HCT116 (cell line): Measurements from ENCODE around the gene FAM163B. TPM values are rescaled to one million over a fixed set of nuclear protein-coding genes. Genes with fewer than 3 reads are reported as not detected.

ENCODE experiments used
- ATAC-seq: fragments of 200-7000 bp; cut with Tn5 transposase; 2 replicates; pipeline ENCODE4 v1.9.1; 2020; ENCODE audit warnings: mild to moderate bottlenecking, moderate library complexity
- BruUV-seq: library from RNA; stranded (reverse); fragments of 400-500 nt; replicated peaks from 2 replicates; lab custom pipeline; 2021; lab: Mats Ljungman, UMichigan
- CTCF ChIA-PET: fragments of 300-600 bp; sonication (Branson Sonifier 250); formaldehyde crosslinking; loops from one replicate; lab custom pipeline; 2021; ENCODE audit warnings: antibody characterized with exemption; lab: Charles Lee
- POLR2A ChIA-PET: fragments of 300-600, 350-600 bp; sonication (Branson Sonifier 250); formaldehyde crosslinking; loops from one replicate; lab custom pipeline; 2021; ENCODE audit warnings: antibody characterized with exemption; lab: Charles Lee
- RAD21 ChIA-PET, 2 experiments: fragments of 300-600 bp; sonication (Branson Sonifier 250); formaldehyde crosslinking; loops; one replicate each; lab custom pipeline; 2023; ENCODE audit warnings: low total read pairs in 2 of 2; ENCODE audit not compliant: uncharacterized antibody in 2 of 2, unreplicated experiment in 2 of 2, low non-redundant PET in 1 of 2; lab: Charles Lee
- DNase-seq: peaks from one replicate; pipeline ENCODE4 v3.0.0-alpha.2; 2010; ENCODE audit warnings: low read depth, low spot score
- H2AFZ ChIP-seq: fragments of 200-600 bp; shearing (Covaris generic), sonication (generic); 2 replicates; pipeline ENCODE4 v1.6.1; 2017; ENCODE audit warnings: low read depth, mixed run types, mixed read lengths, antibody characterized with exemption, low read length; ENCODE audit not compliant: poor library complexity, severe bottlenecking
- H3K27ac ChIP-seq: 2 replicates; pipeline ENCODE4 v1.5.1; 2012; ENCODE audit warnings: low read depth, low read length
- H3K27me3 ChIP-seq: fragments of 200-600 bp; sonication (generic); 2 replicates; pipeline ENCODE4 v1.6.1; 2016; ENCODE audit warnings: mixed run types, low read length, mixed read lengths; ENCODE audit not compliant: insufficient read depth
- H3K36me3 ChIP-seq, 2 experiments: fragments of 200-500 bp in 1 of 2; fragments of 200-600 bp in 1 of 2; sonication (Bioruptor generic) in 1 of 2; sonication (generic) in 1 of 2; 2 replicates each; pipeline versions ENCODE4 v1.5.1 to v1.6.1; 2014 to 2016; ENCODE audit warnings: low read length in 2 of 2, inconsistent platforms in 1 of 2, mixed read lengths in 1 of 2, mixed run types in 1 of 2; ENCODE audit not compliant: insufficient read depth in 2 of 2, control insufficient read depth in 1 of 2
- H3K4me1 ChIP-seq, 2 experiments: fragments of 200-600 bp in 1 of 2; sonication (generic) in 1 of 2; 2 replicates each; pipeline versions ENCODE4 v1.5.1 to v1.6.1; 2012 to 2017; ENCODE audit warnings: low read length in 2 of 2, inconsistent platforms in 1 of 2, mild to moderate bottlenecking in 1 of 2, mixed read lengths in 1 of 2, mixed run types in 1 of 2, moderate library complexity in 1 of 2; ENCODE audit not compliant: insufficient read depth in 2 of 2, control insufficient read depth in 1 of 2
- H3K4me2 ChIP-seq: fragments of 200-600 bp; sonication (generic); 2 replicates; pipeline ENCODE4 v1.6.1; 2017; ENCODE audit warnings: mixed run types, low read length, mixed read lengths
- H3K4me3 ChIP-seq, 2 experiments: fragments of 200-600 bp in 1 of 2; sonication (generic) in 1 of 2; replicated peaks in 1 of 2; 2 replicates each; pipeline ENCODE4 v1.5.1; 2011 to 2016; ENCODE audit warnings: low read length in 2 of 2, control low read depth in 1 of 2, low read depth in 1 of 2, mild to moderate bottlenecking in 1 of 2, mixed read lengths in 1 of 2, mixed run types in 1 of 2
- H3K79me2 ChIP-seq: fragments of 200-600 bp; sonication (generic); 2 replicates; pipeline ENCODE4 v1.6.1; 2017; ENCODE audit warnings: mild to moderate bottlenecking, mixed run types, low read length, moderate library complexity, mixed read lengths; ENCODE audit not compliant: insufficient read depth
- H3K9ac ChIP-seq: fragments of 200-600 bp; sonication (generic); 2 replicates; pipeline ENCODE4 v1.6.1; 2016; ENCODE audit warnings: low read length, mixed read lengths
- H3K9me2 ChIP-seq: fragments of 200-600 bp; sonication (generic), shearing (Covaris generic); 2 replicates; pipeline ENCODE4 v1.6.1; 2017; ENCODE audit warnings: mixed run types, mild to moderate bottlenecking, moderate library complexity; ENCODE audit not compliant: insufficient read depth
- H3K9me3 ChIP-seq, 2 experiments: fragments of 200-500 bp in 1 of 2; fragments of 200-600 bp in 1 of 2; sonication (Bioruptor generic) in 1 of 2; sonication (generic) in 1 of 2; 2 replicates each; pipeline ENCODE4 v1.6.1; 2014 to 2017; ENCODE audit warnings: low read length in 2 of 2, mixed read lengths in 2 of 2, inconsistent platforms in 1 of 2, low read depth in 1 of 2, mild to moderate bottlenecking in 1 of 2, mixed run types in 1 of 2, moderate library complexity in 1 of 2; ENCODE audit not compliant: control insufficient read depth in 1 of 2, insufficient read depth in 1 of 2
- H4K20me1 ChIP-seq: fragments of 200-600 bp; sonication (generic), shearing (Covaris generic); 2 replicates; pipeline ENCODE4 v1.6.1; 2017; ENCODE audit warnings: mixed run types, mild to moderate bottlenecking, moderate library complexity; ENCODE audit not compliant: insufficient read depth
- POLR2A ChIP-seq: IDR thresholded peaks from 2 replicates; pipeline ENCODE4 v1.7.0; 2011; ENCODE audit warnings: borderline replicate concordance; ENCODE audit not compliant: insufficient read depth, insufficient read length; ENCODE audit errors: extremely low read depth
- POLR2AphosphoS5 ChIP-seq: IDR thresholded peaks from 2 replicates; pipeline ENCODE4 v1.6.1; 2011; ENCODE audit warnings: mild to moderate bottlenecking, low read depth, low read length, moderate library complexity
- RAD21 ChIP-seq: IDR thresholded peaks from 2 replicates; pipeline ENCODE4 v1.6.1; 2012; ENCODE audit warnings: low read depth, mild to moderate bottlenecking
- SIN3A ChIP-seq: IDR thresholded peaks from 2 replicates; pipeline ENCODE4 v1.6.1; 2012; ENCODE audit warnings: low read depth
- TCF7L2 ChIP-seq: IDR thresholded peaks from 2 replicates; pipeline ENCODE4 v1.7.0; 2011; ENCODE audit warnings: borderline replicate concordance, inconsistent platforms; ENCODE audit not compliant: insufficient read depth, insufficient read length; ENCODE audit errors: extremely low read depth
- ZFX ChIP-seq: fragments of 450-650 bp; IDR thresholded peaks from 2 replicates; pipeline ENCODE4 v1.6.1; 2017
- intact Hi-C: fragments of 100-400 bp; cut with micrococcal nuclease; formaldehyde crosslinking; loops from 2 replicates; pipeline ENCODE4 v1.10.0; 2022
- total RNA-seq: library from RNA; stranded (reverse); gene quantifications from one replicate; pipeline ENCODE4 v1.2.1, GENCODE V29; 2021; ENCODE audit not compliant: unreplicated experiment
- TF ChIP-seq, protein P1 (sequence below): IDR thresholded peaks from 2 replicates; pipeline ENCODE4 v1.6.1; 2012; ENCODE audit warnings: low read depth
- TF ChIP-seq, protein P2 (sequence below): IDR thresholded peaks from 2 replicates; pipeline ENCODE4 v1.6.1; 2011; ENCODE audit warnings: mild to moderate bottlenecking, low read length, moderate library complexity; ENCODE audit not compliant: insufficient replicate concordance; ENCODE audit errors: extremely low read depth
- TF ChIP-seq, protein P3 (sequence below), 3 experiments: fragments of 200-600 bp in 1 of 3; sonication (generic) in 1 of 3; IDR thresholded peaks in 2 of 3; conservative IDR thresholded peaks in 1 of 3; 2 replicates each; pipeline ENCODE4 v1.5.1; 2012 to 2017; ENCODE audit warnings: low read depth in 2 of 3, low read length in 2 of 3, antibody characterized with exemption in 1 of 3, borderline replicate concordance in 1 of 3, control low read depth in 1 of 3, mild to moderate bottlenecking in 1 of 3, mixed read lengths in 1 of 3, mixed run types in 1 of 3, moderate library complexity in 1 of 3; ENCODE audit not compliant: insufficient read depth in 1 of 3

The FAM163B gene
- total RNA-seq, 1 experiment from 2014 or later, result not detected

DNA sequence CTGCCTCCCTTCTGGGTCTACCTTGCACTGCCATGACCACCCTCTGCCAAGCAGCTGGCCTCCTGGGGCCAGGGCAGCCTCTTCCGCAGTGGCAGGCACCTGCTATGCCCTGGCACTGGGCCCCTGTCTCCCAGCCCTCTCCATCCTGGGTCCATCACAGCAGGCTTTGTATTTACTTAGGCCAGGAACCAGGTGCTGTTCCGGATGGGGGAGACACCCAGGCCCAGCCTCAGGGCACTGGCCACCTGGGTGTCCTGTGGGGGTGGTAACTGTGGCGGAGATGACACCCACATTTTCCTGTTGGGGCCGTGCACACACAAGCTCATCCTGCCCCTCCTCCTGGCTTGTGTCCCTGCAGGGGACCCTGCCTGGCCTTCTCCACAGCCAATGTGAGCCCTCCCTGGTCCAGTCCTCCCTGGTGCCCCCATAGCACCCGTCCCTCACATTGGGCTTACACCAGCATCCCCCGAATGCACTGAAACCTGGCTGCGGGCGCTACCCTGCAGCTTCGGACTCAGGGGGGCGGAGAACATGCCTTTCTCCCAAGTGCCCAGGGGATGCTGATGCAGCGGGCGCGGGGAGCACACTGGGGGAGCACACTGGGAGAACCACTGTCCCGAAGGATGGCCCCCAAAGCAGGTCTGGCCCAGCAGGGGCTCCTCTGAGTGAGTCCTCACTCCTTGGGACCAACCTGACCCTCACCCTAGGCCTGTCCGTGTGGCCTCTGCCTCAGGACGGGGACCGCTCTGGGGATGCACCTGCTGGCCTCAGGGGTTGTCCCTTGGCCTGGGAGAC is 17.9 kb downstream of the FAM163B start:
- Histone ChIP-seq H3K79me2 (no peaks in the 10 kb centered on the region), H3K4me1 (peaks cover 3 to 18% of the 10 kb centered on the region in 2 experiments), H3K4me2 (peak overlapping the region; percentile 61), H3K27ac (no peak overlapping the region), H4K20me1 (no peaks in the 10 kb centered on the region), H3K36me3 (no peaks in the 10 kb centered on the region), H3K9me2 (no peaks in the 10 kb centered on the region), H3K9me3 (peaks cover 0 to 4% of the 10 kb centered on the region in 2 experiments; a peak in 2 of 4 replicates), H2AFZ (no peak overlapping the region), H3K9ac (no peak overlapping the region), H3K27me3 (no peaks in the 10 kb centered on the region), H3K4me3 (no peak overlapping the region)
- TF ChIP-seq POLR2A, result no peak
- RAD21 ChIA-PET, result no interaction called here
- DNase-seq, result no peak
- no TSS peak for BruUV-seq
- intact Hi-C loops, result no loop called here
- CTCF ChIA-PET, result no interaction called here
- no peak for ATAC-seq
- POLR2A ChIA-PET, result no interaction called here

DNA sequence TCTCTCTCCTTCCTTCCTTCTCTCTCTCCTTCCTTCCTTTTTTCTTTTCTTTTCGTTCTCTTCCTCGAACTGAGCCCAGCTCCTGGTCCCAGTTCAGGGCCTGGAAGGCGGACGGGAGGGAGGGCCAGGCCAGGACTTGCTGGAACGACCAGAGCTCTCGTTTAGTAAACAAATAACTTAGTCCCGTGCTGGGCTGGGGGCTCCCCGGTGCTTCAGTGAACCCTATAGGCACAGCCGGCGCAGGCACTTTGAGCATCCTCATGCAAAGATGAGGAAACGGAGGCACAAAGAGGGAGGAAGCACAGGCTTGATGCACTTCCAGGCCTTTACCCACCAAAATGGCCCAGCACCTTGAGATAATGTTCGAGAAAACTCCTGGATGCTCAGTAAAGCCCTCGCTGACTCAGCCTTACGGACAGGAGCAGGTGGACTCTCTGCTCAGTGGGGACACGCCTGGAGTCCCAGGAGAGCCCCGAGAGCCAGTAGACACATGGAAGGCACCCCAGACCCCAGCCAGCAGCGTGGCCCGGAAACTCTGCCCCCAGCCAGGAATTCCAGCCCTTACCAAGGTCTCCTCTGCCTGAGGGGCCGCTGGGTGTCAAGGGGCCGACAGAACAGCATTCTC is 18.8 kb downstream of the FAM163B start:
- H3K4me1 ChIP-seq, result peaks cover 3 to 18% of the 10 kb centered on the region in 2 experiments
- no peak overlapping the region for H3K27ac ChIP-seq
- H3K27me3 ChIP-seq, result no peaks in the 10 kb centered on the region
- intact Hi-C loops, result no loop called here
- ChIA-PET POLR2A (no interaction called here), CTCF (interaction anchor here (0.6 to 1.2 kb wide), 4 partner anchors 31 to 137 kb away, joined by 3 to 4 read pairs (median 3); no protein-coding TSS in a partner anchor), RAD21 (no interaction called here)
- no peak overlapping the region for H3K4me2 ChIP-seq
- DNase-seq (no peak), ATAC-seq (no peak)
- no peaks in the 10 kb centered on the region for H3K79me2 ChIP-seq
- no TSS peak for BruUV-seq
- no peaks in the 10 kb centered on the region for H3K36me3 ChIP-seq
- no peak overlapping the region for H2AFZ ChIP-seq
- H3K9me3 ChIP-seq, result peaks cover 0 to 4% of the 10 kb centered on the region in 2 experiments; a peak in 1 of 4 replicates
- no peaks in the 10 kb centered on the region for H3K9me2 ChIP-seq
- H3K4me3 ChIP-seq, result no peak overlapping the region
- H3K9ac ChIP-seq, result no peak overlapping the region
- H4K20me1 ChIP-seq, result no peaks in the 10 kb centered on the region
- TF ChIP-seq, protein P1, sequence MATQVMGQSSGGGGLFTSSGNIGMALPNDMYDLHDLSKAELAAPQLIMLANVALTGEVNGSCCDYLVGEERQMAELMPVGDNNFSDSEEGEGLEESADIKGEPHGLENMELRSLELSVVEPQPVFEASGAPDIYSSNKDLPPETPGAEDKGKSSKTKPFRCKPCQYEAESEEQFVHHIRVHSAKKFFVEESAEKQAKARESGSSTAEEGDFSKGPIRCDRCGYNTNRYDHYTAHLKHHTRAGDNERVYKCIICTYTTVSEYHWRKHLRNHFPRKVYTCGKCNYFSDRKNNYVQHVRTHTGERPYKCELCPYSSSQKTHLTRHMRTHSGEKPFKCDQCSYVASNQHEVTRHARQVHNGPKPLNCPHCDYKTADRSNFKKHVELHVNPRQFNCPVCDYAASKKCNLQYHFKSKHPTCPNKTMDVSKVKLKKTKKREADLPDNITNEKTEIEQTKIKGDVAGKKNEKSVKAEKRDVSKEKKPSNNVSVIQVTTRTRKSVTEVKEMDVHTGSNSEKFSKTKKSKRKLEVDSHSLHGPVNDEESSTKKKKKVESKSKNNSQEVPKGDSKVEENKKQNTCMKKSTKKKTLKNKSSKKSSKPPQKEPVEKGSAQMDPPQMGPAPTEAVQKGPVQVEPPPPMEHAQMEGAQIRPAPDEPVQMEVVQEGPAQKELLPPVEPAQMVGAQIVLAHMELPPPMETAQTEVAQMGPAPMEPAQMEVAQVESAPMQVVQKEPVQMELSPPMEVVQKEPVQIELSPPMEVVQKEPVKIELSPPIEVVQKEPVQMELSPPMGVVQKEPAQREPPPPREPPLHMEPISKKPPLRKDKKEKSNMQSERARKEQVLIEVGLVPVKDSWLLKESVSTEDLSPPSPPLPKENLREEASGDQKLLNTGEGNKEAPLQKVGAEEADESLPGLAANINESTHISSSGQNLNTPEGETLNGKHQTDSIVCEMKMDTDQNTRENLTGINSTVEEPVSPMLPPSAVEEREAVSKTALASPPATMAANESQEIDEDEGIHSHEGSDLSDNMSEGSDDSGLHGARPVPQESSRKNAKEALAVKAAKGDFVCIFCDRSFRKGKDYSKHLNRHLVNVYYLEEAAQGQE, result no peak
- TF ChIP-seq POLR2AphosphoS5 (no peak), SIN3A (no peak), ZFX (no peak), TCF7L2 (no peak), RAD21 (no peak)
- TF ChIP-seq, protein P2, sequence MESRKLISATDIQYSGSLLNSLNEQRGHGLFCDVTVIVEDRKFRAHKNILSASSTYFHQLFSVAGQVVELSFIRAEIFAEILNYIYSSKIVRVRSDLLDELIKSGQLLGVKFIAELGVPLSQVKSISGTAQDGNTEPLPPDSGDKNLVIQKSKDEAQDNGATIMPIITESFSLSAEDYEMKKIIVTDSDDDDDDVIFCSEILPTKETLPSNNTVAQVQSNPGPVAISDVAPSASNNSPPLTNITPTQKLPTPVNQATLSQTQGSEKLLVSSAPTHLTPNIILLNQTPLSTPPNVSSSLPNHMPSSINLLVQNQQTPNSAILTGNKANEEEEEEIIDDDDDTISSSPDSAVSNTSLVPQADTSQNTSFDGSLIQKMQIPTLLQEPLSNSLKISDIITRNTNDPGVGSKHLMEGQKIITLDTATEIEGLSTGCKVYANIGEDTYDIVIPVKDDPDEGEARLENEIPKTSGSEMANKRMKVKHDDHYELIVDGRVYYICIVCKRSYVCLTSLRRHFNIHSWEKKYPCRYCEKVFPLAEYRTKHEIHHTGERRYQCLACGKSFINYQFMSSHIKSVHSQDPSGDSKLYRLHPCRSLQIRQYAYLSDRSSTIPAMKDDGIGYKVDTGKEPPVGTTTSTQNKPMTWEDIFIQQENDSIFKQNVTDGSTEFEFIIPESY, result no peak
- TF ChIP-seq, protein P3, sequence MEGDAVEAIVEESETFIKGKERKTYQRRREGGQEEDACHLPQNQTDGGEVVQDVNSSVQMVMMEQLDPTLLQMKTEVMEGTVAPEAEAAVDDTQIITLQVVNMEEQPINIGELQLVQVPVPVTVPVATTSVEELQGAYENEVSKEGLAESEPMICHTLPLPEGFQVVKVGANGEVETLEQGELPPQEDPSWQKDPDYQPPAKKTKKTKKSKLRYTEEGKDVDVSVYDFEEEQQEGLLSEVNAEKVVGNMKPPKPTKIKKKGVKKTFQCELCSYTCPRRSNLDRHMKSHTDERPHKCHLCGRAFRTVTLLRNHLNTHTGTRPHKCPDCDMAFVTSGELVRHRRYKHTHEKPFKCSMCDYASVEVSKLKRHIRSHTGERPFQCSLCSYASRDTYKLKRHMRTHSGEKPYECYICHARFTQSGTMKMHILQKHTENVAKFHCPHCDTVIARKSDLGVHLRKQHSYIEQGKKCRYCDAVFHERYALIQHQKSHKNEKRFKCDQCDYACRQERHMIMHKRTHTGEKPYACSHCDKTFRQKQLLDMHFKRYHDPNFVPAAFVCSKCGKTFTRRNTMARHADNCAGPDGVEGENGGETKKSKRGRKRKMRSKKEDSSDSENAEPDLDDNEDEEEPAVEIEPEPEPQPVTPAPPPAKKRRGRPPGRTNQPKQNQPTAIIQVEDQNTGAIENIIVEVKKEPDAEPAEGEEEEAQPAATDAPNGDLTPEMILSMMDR (IDR thresholded peaks at IDR 0.05 in 2 of 3, conservative IDR thresholded peaks at IDR 0.05 in 1 of 3; ENCODE audit: borderline replicate concordance in 1 of 3, insufficient read depth in 1 of 3, low read depth in 2 of 3, low read length in 2 of 3), result no peak
